PC-9 (cell line): ENCODE results near the gene EXOC2.

Experiments used
- CTCF ChIP-seq: fragments of 200-600 bp; sonication (generic); conservative IDR thresholded peaks from 2 replicates; pipeline ENCODE4 v1.6.1; 2017; ENCODE audit warnings: mixed run types, antibody characterized with exemption, mild to moderate bottlenecking, moderate library complexity
- EZH2 ChIP-seq: fragments of 200-600 bp; sonication (generic); IDR thresholded peaks from 2 replicates; pipeline ENCODE4 v1.8.0; 2017; ENCODE audit warnings: antibody characterized with exemption, low read depth

GRCh38 chr6:680666-681340, 12.1 kb downstream of the EXOC2 start:
- TF ChIP-seq CTCF (no peak), EZH2 (no peak)
